ENCODE measurements around the gene ELP2.
"Not testable (repeated sequence)": the region's sequence is repeated elsewhere in the genome, so short reads cannot be mapped to it uniquely, and the experiment has no call there.

Gene ELP2, protein sequence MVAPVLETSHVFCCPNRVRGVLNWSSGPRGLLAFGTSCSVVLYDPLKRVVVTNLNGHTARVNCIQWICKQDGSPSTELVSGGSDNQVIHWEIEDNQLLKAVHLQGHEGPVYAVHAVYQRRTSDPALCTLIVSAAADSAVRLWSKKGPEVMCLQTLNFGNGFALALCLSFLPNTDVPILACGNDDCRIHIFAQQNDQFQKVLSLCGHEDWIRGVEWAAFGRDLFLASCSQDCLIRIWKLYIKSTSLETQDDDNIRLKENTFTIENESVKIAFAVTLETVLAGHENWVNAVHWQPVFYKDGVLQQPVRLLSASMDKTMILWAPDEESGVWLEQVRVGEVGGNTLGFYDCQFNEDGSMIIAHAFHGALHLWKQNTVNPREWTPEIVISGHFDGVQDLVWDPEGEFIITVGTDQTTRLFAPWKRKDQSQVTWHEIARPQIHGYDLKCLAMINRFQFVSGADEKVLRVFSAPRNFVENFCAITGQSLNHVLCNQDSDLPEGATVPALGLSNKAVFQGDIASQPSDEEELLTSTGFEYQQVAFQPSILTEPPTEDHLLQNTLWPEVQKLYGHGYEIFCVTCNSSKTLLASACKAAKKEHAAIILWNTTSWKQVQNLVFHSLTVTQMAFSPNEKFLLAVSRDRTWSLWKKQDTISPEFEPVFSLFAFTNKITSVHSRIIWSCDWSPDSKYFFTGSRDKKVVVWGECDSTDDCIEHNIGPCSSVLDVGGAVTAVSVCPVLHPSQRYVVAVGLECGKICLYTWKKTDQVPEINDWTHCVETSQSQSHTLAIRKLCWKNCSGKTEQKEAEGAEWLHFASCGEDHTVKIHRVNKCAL

GRCh38 chr18:36129300-36130038 is at the start of gene ELP2, which contains the start of gene SLC39A6:
Gene ELP2, plus strand, starts transcription at chr18:36129899. Its CDS starts 35 bp downstream, at chr18:36129934.
Gene SLC39A6, minus strand, starts transcription at chr18:36129340. Its CDS starts 2,333 bp downstream, at chr18:36127007.
- DNase-seq (ENCODE audit: low spot score), result peak; percentile 100

- DNase-seq (ENCODE audit: low spot score), result not testable (repeated sequence)
Observed at GRCh38 chr18:36081118-36081517, 48.6 kb upstream of the ELP2 start.

DNA sequence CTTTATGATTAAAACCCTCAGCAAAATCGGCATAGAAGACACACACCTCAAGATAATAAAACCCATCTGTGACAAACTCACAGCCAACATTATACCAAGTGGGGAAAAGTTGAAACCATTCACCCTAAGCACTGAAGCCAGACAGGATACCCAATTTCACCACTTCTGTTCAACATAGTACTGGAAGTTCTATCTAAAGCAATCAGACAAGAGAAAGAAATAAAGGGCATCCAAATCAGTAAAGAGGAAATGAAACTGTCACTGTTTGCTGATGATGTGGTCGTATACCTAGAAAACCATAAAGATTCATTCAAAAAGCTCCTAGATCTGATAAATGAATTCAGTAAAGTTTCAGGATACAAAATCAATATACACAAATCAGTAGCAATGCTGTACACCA is 46.0 kb upstream of the ELP2 start:
- no peak for DNase-seq (ENCODE audit: low spot score)

DNA sequence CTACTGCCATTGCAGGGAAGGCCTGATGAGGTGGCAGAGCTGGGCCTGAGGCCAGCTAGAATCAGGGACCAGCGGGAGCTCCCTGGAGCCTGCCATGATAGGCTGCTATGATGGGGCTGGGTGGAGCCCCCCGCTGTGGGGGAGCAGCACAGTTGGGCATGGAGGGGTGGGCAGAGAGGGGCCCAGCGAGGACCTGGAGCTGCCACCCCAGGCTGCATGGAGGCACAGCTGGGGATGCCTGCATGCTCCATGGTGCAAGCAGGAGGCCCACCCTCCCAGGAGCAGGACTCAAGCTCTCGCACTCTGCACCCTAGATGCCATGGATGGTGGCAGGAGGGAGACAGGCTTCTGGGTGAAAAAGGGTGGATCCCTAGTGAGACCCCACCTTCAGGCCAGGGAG is 44.5 kb upstream of the ELP2 start:
- DNase-seq (ENCODE audit: low spot score), result no peak

GRCh38 chr18:36086186-36086585 is 43.5 kb upstream of the ELP2 start:
- DNase-seq (ENCODE audit: low spot score), result no peak

GRCh38 chr18:36088256-36088655 is 41.4 kb upstream of the ELP2 start:
- DNase-seq (ENCODE audit: low spot score), result no peak

DNA sequence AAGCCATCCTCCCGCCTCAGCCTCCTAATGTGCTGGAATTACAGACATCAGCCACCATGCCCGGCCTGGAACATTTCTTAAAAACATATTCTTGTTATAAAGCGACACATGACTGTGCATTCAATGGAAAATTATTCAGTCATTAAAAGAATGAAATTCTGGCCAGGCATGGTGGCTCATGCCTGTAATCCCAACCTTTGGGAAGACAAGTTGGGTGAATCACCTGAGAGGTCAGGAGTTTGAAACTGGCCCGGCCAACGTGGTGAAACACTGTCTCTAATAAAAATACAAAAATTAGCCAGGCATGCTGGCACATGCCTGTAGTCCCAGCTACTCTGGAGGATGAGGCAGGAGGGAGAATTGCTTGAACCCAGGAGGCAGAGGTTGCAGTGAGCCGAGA is 40.7 kb upstream of the ELP2 start:
- no peak for DNase-seq (ENCODE audit: low spot score)

GRCh38 chr18:36092116-36092515 is 37.6 kb upstream of the ELP2 start:
- DNase-seq (ENCODE audit: low spot score), result not testable (repeated sequence)

- DNase-seq (ENCODE audit: low spot score), result no peak
Observed at GRCh38 chr18:36094431-36094830, 35.3 kb upstream of the ELP2 start.

- no peak for DNase-seq (ENCODE audit: low spot score)
Observed at GRCh38 chr18:36095936-36096519, 33.7 kb upstream of the ELP2 start.

DNA sequence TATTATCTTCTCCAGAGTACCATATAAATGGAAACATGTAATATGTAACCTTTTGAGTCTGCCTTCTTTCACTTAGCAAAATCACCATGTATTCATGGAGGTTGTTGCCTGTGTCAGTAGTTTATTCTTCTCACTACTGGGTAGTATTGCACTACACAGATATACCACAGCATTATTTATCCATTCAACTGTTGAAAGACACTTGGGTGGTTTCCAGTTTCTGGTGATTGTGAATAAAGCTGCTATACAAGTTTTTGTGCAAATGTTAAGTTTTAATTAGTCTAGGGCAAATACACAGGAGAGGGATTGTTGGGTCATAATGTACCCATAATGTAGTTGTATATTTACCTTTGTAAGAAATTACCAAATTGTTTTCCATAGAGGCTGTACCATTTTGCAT is 32.7 kb upstream of the ELP2 start:
- DNase-seq (ENCODE audit: low spot score), result no peak

DNA sequence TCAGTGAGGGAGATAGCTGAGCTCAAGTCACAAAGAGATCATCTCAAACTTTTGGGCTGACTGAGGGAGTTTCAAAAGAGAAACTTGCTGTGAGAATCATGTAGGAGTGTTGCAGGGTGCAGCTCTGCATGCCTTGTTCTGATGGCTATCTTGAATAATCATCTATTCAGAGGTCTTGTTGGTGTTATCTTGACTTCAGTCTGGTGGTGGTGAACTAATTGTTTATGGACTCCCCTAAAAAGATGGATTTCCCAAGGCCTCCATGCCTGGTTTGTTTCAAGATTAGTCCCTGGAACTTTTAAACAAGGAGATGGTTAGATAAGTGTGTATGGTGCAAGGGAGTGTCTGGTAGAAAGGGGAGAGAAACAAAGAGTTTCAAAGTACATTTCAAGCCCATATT is 30.4 kb upstream of the ELP2 start:
- no peak for DNase-seq (ENCODE audit: low spot score)

DNA sequence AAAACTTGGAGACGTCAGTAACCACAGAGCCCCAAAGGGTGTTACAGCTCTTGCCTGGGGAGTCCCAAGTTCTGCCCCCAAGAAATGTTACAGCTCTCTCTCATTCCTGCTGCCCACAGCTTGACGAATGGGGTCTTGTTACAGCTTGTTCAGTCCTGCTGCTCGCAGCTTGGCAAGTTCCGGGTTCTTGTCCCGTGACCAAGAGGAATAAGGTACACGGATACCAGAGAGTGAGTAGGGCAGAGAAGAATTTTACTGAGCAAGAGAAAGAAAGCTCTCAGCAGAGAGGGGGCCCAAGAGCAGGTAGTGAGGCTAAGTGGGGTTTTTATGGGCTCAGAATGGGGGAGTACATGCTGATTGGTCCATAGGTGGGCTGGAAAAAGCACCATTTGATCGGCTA is 27.8 kb upstream of the ELP2 start:
- DNase-seq (ENCODE audit: low spot score), result no peak

GRCh38 chr18:36104749-36105148 is 24.9 kb upstream of the ELP2 start:
- DNase-seq (ENCODE audit: low spot score), result no peak

DNA sequence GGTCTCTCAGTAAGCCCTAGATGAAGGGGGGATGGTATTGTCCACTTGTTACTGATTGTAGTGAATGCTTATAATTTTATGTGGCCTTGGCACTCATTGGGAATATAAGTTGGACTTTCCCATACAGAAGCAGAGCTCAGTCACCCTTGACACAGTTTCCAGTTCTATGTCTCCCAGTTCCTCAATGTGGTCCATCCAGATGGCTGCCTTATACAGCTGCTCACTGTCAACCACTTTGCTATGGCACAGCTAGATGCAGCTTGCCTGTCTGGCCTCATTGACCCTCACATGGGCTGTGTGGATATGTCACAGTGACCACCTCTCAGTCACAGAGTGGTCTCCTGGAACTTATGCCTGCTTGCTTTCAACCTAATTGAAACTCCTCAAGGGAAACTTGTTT is 22.2 kb upstream of the ELP2 start:
- no peak for DNase-seq (ENCODE audit: low spot score)

DNA sequence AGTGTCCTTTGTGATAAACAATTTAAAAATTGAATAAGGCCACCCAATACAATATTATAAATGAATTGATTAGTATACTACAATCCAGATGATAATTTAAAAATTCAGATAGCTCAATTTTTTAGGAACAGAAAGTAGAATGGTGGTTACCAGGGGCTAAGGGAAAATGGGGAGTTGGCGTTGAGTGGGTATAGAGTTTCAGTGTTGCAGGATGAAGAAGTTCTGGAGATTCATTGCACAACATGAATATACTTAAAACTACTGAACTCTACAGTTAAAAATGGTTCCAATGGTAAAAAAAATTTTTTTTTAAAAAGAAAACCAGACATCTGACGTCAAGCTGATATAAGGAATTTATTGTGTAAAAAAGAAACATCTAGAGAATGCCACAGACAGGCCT is 21.5 kb upstream of the ELP2 start:
- DNase-seq (ENCODE audit: low spot score), result no peak

DNA sequence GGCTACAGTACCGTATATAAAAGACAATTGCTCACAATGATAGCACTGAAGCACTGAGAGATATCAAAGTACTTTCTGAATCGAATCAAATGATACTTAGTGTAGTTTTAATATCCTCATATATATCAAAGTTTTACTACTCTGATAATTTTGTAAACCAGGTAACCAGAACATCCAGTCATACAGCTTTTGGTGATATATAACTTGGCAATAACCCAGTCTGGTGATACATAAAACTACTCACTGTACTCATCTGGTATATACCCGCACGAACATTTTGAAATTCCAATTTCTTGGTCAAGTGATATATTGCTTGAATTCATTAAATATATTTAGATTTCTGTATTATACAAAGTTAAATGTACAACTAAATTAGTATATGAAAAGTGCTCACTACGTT is 21.1 kb upstream of the ELP2 start:
- no peak for DNase-seq (ENCODE audit: low spot score)

- no peak for DNase-seq (ENCODE audit: low spot score)
Observed at GRCh38 chr18:36109737-36110136, 20.0 kb upstream of the ELP2 start.

GRCh38 chr18:36112302-36112701 is 17.4 kb upstream of the ELP2 start:
- no peak for DNase-seq (ENCODE audit: low spot score)

GRCh38 chr18:36114251-36114650 is 15.4 kb upstream of the ELP2 start:
- DNase-seq (ENCODE audit: low spot score), result no peak

DNA sequence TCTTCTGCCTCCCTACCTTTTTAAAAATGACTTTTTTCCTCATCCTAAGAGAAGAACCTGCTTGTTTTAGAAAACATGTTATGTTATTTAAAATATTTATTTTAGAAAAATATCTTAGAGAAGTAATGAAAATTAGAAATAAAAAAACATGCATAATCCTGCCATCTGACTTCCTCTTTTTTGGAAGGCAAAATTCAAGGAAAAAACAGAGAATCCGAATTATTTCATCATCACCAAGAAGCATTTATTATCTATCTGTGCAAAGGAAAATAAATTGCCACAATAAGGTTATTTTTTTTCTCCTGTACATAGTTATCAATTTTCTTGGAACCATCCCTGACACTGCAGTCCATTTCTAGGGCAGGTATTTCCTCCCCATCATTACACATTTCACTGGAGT is 15.0 kb upstream of the ELP2 start:
- no peak for DNase-seq (ENCODE audit: low spot score)

DNA sequence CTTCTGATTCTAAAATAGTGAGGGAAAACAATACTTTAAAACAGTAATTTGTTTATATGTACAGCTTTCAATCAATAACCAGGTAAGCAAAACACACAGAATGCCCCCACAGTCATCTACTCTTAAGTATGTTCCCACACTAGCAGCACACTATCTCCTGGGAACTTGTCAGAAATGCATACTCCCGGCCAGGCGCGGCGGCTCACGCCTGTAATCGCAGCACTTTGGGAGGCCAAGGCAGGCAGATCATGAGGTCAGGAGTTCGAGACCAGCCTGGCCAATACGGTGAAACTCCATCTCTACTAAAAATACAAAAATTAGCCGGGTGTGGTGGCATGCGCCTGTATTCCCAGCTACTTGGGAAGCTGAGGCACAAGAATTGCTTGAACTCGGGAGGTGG is 12.9 kb upstream of the ELP2 start:
- not testable (repeated sequence) for DNase-seq (ENCODE audit: low spot score)
